Measurements from ENCODE around the gene CLDN15.
"Not testable (repeated sequence)": the region's sequence is repeated elsewhere in the genome, so short reads cannot be mapped to it uniquely, and the experiment has no call there.

CLDN15 gene

GRCh38 chr7:101218236-101219125, 19.1 kb downstream of the CLDN15 start:
- no peak for DNase-seq

DNA sequence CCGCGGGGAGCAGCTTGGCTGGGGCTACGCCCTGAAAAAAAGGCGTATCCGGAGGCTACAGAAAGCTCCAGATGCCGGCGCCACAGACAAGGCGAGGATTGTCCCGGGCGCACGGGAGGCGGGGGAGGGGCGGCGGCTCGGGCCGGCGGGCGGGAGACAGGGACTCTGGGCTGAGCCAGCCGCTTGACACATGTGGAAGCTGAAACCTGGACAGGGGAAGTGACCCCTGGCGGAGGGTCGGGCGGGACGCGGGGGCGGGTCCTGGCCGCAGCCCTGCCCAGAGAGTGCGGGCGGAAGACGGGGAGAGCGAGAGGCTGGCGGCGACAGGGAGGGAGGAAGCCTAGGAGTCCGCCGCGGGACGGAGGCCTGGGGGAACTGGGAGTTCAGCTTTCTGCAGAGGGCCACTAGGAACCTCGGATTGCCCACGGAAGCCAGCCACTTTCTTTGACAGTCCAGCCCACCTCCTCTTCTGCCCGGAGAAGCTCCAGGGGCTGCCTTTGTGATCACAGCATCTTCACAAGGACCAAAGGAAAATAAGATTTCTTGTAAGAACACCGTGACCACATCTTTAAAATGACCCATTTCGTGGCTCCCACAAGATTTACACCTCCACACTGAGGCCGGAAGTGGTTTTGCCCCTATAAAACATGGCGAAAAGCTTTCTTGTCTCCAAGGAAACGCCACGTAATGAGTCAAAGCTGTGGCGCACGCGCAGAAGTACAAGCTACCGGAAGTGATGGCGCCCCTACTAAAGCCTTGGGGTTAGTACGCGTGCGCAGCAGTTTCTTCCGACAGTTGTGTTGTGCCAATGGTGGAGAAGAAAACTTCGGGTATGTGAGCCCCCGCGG, 20.0 kb downstream of the CLDN15 start, which contains the start of the genes PLOD3 and ZNHIT1:
TSS of gene PLOD3 (minus strand) at position 194 of the 848 bp plus-strand sequence. CDS start 307 bp downstream, outside the sequence.
TSS of gene ZNHIT1 (plus strand) at position 778 of the 848 bp plus-strand sequence. CDS start at position 809, 31 bp downstream.
- DNase-seq, result peak; percentile 100

- peak; percentile 43 for DNase-seq
These were observed 20.7 kb downstream of the CLDN15 start for GRCh38 chr7:101216860-101217387.

- no peak for DNase-seq
These were observed 21.4 kb downstream of the CLDN15 start for GRCh38 chr7:101216001-101216859.

DNA sequence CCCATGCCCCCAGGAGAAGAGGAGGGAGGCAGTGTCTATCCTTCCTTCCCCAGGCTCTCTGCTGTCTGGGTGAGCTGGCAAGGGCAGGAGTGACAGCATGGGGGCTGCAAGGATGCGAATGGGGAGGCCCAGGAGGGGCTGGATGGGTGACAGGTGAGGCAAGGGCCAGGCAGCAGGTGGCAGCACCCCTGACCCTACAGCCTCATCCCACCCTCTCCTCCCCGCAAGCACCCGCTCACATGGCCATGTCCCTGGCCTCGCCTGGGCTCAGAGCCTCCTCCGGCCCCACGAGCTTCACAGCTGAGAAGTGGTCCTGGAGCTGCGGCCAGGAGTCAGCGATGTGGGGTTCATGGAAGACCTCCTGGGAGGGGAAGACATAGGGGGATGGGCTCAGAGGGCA, 25.6 kb downstream of the CLDN15 start:
- DNase-seq, result no peak

GRCh38 chr7:101211501-101211900, 26.1 kb downstream of the CLDN15 start:
- DNase-seq, result no peak

- DNase-seq, result no peak
These were observed 27.5 kb downstream of the CLDN15 start for GRCh38 chr7:101210143-101210542.

- DNase-seq, result no peak
These were observed 28.8 kb downstream of the CLDN15 start for GRCh38 chr7:101208794-101209193.

DNA sequence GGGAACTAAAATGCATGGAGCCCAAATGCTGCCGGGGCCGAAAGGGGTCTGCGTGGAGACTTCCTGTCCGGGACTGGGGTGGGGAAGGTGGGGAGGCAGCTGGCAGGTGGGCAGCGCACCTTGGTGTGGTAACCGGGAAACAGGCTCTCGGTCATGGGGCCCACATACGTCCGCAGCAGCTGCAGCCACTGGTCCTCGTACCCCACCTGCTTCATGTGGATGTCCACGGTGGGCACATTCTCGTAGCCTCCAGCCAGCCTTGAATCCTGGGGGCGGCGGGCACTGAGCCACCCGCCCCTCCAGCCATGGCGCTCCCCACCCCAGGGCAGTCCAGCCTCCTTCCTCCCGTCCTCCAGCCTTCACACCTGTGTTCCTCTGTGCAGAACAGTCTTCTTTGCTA, 30.1 kb downstream of the CLDN15 start:
- DNase-seq, result no peak

- DNase-seq, result no peak
These were observed 30.9 kb downstream of the CLDN15 start for GRCh38 chr7:101206665-101207042.

DNA sequence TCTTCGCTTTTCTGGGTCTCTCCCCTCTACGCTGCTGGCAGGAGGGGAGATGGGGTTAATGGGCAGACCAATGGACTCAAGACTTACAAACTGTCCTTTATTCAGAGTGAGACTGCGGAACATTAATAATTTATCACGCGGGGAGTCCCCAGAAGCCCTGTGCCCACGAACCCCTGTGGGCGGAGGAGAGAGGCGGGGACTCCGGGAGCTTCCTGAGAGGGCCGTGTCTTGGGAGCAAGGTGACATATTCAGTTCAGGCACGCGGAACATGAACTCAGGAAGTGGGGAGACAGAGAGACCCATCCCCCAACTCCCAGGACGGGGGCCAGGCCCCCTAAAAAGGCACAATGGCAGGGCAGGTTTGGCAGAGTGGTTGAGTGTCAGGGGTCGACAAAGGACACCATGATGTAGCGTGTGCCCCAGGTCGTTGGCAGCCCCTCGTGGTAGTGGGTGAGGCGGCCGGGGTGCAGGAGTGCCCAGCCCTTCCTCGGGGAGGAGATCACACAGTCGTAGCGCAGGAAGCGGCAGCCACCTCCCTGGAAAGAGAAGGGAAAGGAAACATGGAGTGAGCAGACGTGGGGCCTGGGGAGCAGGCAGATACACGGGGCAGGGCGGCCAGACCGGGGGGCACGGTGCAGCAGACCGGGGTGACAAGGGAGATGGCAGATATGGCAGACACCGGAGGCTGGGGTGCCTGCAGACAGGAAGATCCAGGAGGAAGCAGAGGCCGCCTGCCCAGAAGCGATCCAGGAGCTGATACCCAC, 31.5 kb downstream of the CLDN15 start:
- DNase-seq, result no peak

GRCh38 chr7:101203740-101204738, 33.6 kb downstream of the CLDN15 start:
- not testable (repeated sequence) for DNase-seq

DNA sequence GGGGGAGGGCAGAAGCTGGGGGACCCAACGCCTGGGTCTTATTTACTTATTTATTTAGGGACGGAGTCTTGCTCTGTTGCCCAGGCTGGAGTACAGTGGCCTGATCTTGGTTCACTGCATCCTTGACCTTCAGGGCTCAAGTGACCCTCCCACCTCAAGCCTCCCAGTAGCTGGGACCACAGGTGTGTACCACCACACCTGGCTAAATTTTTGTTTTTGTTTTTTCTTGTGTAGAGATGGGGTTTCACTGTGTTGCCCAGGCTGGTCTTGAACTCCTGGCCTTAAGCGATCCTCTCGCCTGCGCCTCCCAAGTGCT, 35.0 kb downstream of the CLDN15 start:
- no peak for DNase-seq

- DNase-seq, result peak; percentile 20
These were observed 35.7 kb downstream of the CLDN15 start for GRCh38 chr7:101201695-101202602.

GRCh38 chr7:101200862-101201599, 36.6 kb downstream of the CLDN15 start, which contains the start of gene MOGAT3:
MOGAT3 (minus strand) TSS chr7:101201036; CDS start chr7:101200854, 182 bp downstream.
- DNase-seq, result no peak

- no peak for DNase-seq
These were observed 37.1 kb downstream of the CLDN15 start for GRCh38 chr7:101200504-101200861.

DNA sequence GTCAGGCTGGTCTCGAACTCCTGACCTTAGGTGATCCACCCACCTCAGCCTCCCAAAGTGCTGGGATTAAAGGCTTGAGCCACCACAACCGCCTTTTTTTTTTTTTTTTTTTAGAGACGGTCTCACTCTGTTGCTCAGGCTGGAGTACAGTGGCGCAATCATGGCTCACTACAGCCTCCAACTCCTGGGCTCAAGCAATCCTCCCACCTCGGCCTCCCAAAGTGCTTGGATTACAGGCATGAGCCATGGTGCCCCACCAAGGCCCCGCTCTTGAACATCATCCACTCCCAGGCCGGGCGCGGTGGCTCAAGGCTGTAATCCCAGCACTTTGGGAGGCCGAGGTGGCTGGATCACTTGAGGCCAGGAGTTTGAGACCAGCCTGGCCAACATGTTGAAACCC, 38.1 kb downstream of the CLDN15 start:
- not testable (repeated sequence) for DNase-seq

- no peak for DNase-seq
These were observed 39.1 kb downstream of the CLDN15 start for GRCh38 chr7:101198476-101198875.

Data from eye (tissue), 1 donor.